HEK293 (cell line): ENCODE data around the gene ARL2BP.

Experiments
- MEIS1 ChIP-seq: sonication (generic); formaldehyde crosslinking; IDR thresholded peaks from 2 replicates; pipeline ENCODE4 v1.8.1; 2022; ENCODE audit warnings: missing genetic modification reagents, mild to moderate bottlenecking, borderline replicate concordance
- PBX3 ChIP-seq: sonication (generic); formaldehyde crosslinking; IDR thresholded peaks from 2 replicates; pipeline ENCODE4 v1.8.1; 2022; ENCODE audit warnings: mild to moderate bottlenecking, moderate library complexity, missing genetic modification reagents
- PRDM4 ChIP-seq: fragments of 450-650 bp; formaldehyde crosslinking; IDR thresholded peaks from 2 replicates; pipeline ENCODE4 v1.5.1; 2017; ENCODE audit warnings: missing biosample characterization, missing genetic modification characterization
- SP3 ChIP-seq: fragments of 450-650 bp; formaldehyde crosslinking; IDR thresholded peaks from 2 replicates; pipeline ENCODE4 v1.5.1; 2016; ENCODE audit warnings: missing biosample characterization, missing genetic modification characterization
- SP7 ChIP-seq: fragments of 450-650 bp; formaldehyde crosslinking; IDR thresholded peaks from 2 replicates; pipeline ENCODE4 v1.5.1; 2016; ENCODE audit warnings: missing biosample characterization, missing genetic modification characterization
- ZFP69B ChIP-seq: fragments of 450-650 bp; formaldehyde crosslinking; IDR thresholded peaks from 2 replicates; pipeline ENCODE4 v1.5.1; 2016; ENCODE audit warnings: missing biosample characterization, missing genetic modification characterization
- ZNF10 ChIP-seq: fragments of 450-650 bp; formaldehyde crosslinking; IDR thresholded peaks from 2 replicates; pipeline ENCODE4 v1.5.1; 2017; ENCODE audit warnings: missing biosample characterization, missing genetic modification characterization
- ZNF2 ChIP-seq: fragments of 450-650 bp; formaldehyde crosslinking; IDR thresholded peaks from 2 replicates; pipeline ENCODE4 v1.5.1; 2016; ENCODE audit warnings: missing biosample characterization, missing genetic modification characterization
- ZNF214 ChIP-seq: fragments of 450-650 bp; formaldehyde crosslinking; IDR thresholded peaks from 2 replicates; pipeline ENCODE4 v1.5.1; 2017; ENCODE audit warnings: missing biosample characterization, mild to moderate bottlenecking, missing genetic modification characterization, borderline replicate concordance
- ZNF221 ChIP-seq: fragments of 450-650 bp; formaldehyde crosslinking; IDR thresholded peaks from 2 replicates; pipeline ENCODE4 v1.5.1; 2017; ENCODE audit warnings: missing biosample characterization, missing genetic modification characterization, borderline replicate concordance
- ZNF274 ChIP-seq, 2 experiments: fragments of 200-500 bp in 1 of 2; fragments of 450-650 bp in 1 of 2; sonication (Bioruptor generic) in 1 of 2; formaldehyde crosslinking in 1 of 2; IDR thresholded peaks; 2 replicates each; pipeline versions ENCODE4 v1.5.1 to v1.6.1; 2014 to 2016; ENCODE audit warnings: borderline replicate concordance in 1 of 2, inconsistent platforms in 1 of 2, low read length in 1 of 2, missing biosample characterization in 1 of 2, missing genetic modification characterization in 1 of 2
- ZNF311 ChIP-seq: fragments of 450-650 bp; formaldehyde crosslinking; IDR thresholded peaks from 2 replicates; pipeline ENCODE4 v1.5.1; 2017; ENCODE audit warnings: missing biosample characterization, missing genetic modification characterization, borderline replicate concordance
- ZNF558 ChIP-seq: fragments of 450-650 bp; formaldehyde crosslinking; IDR thresholded peaks from 2 replicates; pipeline ENCODE4 v1.5.1; 2016; ENCODE audit warnings: missing biosample characterization, missing genetic modification characterization
- ZNF560 ChIP-seq: fragments of 450-650 bp; formaldehyde crosslinking; IDR thresholded peaks from 2 replicates; pipeline ENCODE4 v1.5.1; 2017; ENCODE audit warnings: missing biosample characterization, missing genetic modification characterization, borderline replicate concordance
- ZNF621 ChIP-seq: fragments of 450-650 bp; formaldehyde crosslinking; IDR thresholded peaks from 2 replicates; pipeline ENCODE4 v1.5.1; 2017; ENCODE audit warnings: missing biosample characterization, missing genetic modification characterization
- ZNF645 ChIP-seq: fragments of 450-650 bp; formaldehyde crosslinking; IDR thresholded peaks from 2 replicates; pipeline ENCODE4; 2016; ENCODE audit warnings: missing biosample characterization, missing genetic modification characterization
- ZNF654 ChIP-seq: fragments of 450-650 bp; formaldehyde crosslinking; IDR thresholded peaks from 2 replicates; pipeline ENCODE4 v1.5.1; 2016; ENCODE audit warnings: low read depth, missing biosample characterization, missing genetic modification characterization
- ZNF677 ChIP-seq: fragments of 450-650 bp; IDR thresholded peaks from 2 replicates; pipeline ENCODE4 v1.5.0; 2018; ENCODE audit warnings: missing biosample characterization, mild to moderate bottlenecking, missing genetic modification characterization, moderate library complexity
- ZNF76 ChIP-seq: fragments of 450-650 bp; formaldehyde crosslinking; IDR thresholded peaks from 2 replicates; pipeline ENCODE4; 2016; ENCODE audit warnings: low read depth, missing biosample characterization, missing genetic modification characterization, borderline replicate concordance
- ZNF777 ChIP-seq: fragments of 450-650 bp; formaldehyde crosslinking; IDR thresholded peaks from 2 replicates; pipeline ENCODE4 v1.5.1; 2017; ENCODE audit warnings: missing biosample characterization, missing genetic modification characterization, borderline replicate concordance
- ZSCAN4 ChIP-seq: fragments of 450-650 bp; formaldehyde crosslinking; IDR thresholded peaks from 2 replicates; pipeline ENCODE4 v1.5.1; 2017; ENCODE audit warnings: missing biosample characterization, missing genetic modification characterization
- TF ChIP-seq, protein P1 (sequence below): fragments of 450-650 bp; formaldehyde crosslinking; conservative IDR thresholded peaks from 2 replicates; pipeline ENCODE4 v1.5.1; 2016; ENCODE audit warnings: low read depth, missing biosample characterization, missing genetic modification characterization
- TF ChIP-seq, protein P2 (sequence below): fragments of 450-650 bp; IDR thresholded peaks from 2 replicates; pipeline ENCODE4 v1.5.1; 2018; ENCODE audit warnings: missing biosample characterization, missing genetic modification characterization
- TF ChIP-seq, protein P3 (sequence below): fragments of 450-650 bp; formaldehyde crosslinking; IDR thresholded peaks from 2 replicates; pipeline ENCODE4 v1.5.1; 2016; ENCODE audit warnings: missing biosample characterization, missing genetic modification characterization

Gene ARL2BP

GRCh38 chr16:57244767-57245471 lies at the start of gene ARL2BP (continued):
- TF ChIP-seq, protein P1, sequence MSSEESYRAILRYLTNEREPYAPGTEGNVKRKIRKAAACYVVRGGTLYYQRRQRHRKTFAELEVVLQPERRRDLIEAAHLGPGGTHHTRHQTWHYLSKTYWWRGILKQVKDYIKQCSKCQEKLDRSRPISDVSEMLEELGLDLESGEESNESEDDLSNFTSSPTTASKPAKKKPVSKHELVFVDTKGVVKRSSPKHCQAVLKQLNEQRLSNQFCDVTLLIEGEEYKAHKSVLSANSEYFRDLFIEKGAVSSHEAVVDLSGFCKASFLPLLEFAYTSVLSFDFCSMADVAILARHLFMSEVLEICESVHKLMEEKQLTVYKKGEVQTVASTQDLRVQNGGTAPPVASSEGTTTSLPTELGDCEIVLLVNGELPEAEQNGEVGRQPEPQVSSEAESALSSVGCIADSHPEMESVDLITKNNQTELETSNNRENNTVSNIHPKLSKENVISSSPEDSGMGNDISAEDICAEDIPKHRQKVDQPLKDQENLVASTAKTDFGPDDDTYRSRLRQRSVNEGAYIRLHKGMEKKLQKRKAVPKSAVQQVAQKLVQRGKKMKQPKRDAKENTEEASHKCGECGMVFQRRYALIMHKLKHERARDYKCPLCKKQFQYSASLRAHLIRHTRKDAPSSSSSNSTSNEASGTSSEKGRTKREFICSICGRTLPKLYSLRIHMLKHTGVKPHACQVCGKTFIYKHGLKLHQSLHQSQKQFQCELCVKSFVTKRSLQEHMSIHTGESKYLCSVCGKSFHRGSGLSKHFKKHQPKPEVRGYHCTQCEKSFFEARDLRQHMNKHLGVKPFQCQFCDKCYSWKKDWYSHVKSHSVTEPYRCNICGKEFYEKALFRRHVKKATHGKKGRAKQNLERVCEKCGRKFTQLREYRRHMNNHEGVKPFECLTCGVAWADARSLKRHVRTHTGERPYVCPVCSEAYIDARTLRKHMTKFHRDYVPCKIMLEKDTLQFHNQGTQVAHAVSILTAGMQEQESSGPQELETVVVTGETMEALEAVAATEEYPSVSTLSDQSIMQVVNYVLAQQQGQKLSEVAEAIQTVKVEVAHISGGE, result peak; percentile 92
- TF ChIP-seq ZNF645 (tag by site-specific recombination) (no peak), ZSCAN4 (tag by site-specific recombination) (no peak), ZNF558 (tag by site-specific recombination) (peak; percentile 42; the same call in 1 of the 2 replicates), ZNF560 (no peak), ZNF2 (tag by site-specific recombination) (0 out of 2 replicates have a peak, but pooled peaks have one; percentile 15), ZNF677 (tag by site-specific recombination) (no peak), ZNF311 (tag by site-specific recombination) (no peak), ZNF654 (tag by site-specific recombination) (no peak), ZNF777 (no peak; the same call in 1 of the 2 replicates), PBX3 (CRISPR knock-in tag) (peak; percentile 71; the same call in 1 of the 2 replicates), ZNF221 (tag by site-specific recombination) (no peak), ZNF274 (IDR thresholded peaks at IDR 0.05; ENCODE audit: low read length) (no peak), ZNF274 (tag by site-specific recombination; IDR thresholded peaks at IDR 0.05; ENCODE audit: borderline replicate concordance) (no peak), ZFP69B (tag by site-specific recombination) (no peak), MEIS1 (no peak), ZNF76 (tag by site-specific recombination) (0 out of 2 replicates have a peak, but pooled peaks have one; percentile 29), SP3 (peak; percentile 50; the same call in 1 of the 2 replicates), ZNF10 (tag by site-specific recombination) (0 out of 2 replicates have a peak, but pooled peaks have one; percentile 36), ZNF621 (tag by site-specific recombination) (no peak), PRDM4 (tag by site-specific recombination) (peak; percentile 95), SP7 (tag by site-specific recombination) (0 out of 2 replicates have a peak, but pooled peaks have one; percentile 47), ZNF214 (no peak)
- TF ChIP-seq, protein P2, sequence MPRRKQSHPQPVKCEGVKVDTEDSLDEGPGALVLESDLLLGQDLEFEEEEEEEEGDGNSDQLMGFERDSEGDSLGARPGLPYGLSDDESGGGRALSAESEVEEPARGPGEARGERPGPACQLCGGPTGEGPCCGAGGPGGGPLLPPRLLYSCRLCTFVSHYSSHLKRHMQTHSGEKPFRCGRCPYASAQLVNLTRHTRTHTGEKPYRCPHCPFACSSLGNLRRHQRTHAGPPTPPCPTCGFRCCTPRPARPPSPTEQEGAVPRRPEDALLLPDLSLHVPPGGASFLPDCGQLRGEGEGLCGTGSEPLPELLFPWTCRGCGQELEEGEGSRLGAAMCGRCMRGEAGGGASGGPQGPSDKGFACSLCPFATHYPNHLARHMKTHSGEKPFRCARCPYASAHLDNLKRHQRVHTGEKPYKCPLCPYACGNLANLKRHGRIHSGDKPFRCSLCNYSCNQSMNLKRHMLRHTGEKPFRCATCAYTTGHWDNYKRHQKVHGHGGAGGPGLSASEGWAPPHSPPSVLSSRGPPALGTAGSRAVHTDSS (tag by site-specific recombination), result no peak
- TF ChIP-seq, protein P3, sequence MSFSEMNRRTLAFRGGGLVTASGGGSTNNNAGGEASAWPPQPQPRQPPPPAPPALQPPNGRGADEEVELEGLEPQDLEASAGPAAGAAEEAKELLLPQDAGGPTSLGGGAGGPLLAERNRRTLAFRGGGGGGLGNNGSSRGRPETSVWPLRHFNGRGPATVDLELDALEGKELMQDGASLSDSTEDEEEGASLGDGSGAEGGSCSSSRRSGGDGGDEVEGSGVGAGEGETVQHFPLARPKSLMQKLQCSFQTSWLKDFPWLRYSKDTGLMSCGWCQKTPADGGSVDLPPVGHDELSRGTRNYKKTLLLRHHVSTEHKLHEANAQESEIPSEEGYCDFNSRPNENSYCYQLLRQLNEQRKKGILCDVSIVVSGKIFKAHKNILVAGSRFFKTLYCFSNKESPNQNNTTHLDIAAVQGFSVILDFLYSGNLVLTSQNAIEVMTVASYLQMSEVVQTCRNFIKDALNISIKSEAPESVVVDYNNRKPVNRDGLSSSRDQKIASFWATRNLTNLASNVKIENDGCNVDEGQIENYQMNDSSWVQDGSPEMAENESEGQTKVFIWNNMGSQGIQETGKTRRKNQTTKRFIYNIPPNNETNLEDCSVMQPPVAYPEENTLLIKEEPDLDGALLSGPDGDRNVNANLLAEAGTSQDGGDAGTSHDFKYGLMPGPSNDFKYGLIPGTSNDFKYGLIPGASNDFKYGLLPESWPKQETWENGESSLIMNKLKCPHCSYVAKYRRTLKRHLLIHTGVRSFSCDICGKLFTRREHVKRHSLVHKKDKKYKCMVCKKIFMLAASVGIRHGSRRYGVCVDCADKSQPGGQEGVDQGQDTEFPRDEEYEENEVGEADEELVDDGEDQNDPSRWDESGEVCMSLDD (tag by site-specific recombination), result no peak
